Adrenal gland (tissue), 5 donors: ENCODE results near the gene VWA8.

Experiments
- POLR2A ChIP-seq, 2 donors: fragments of 450-650 bp; IDR thresholded peaks; one replicate each; pipeline ENCODE4 v1.6.1; 2017; ENCODE audit warnings: antibody characterized with exemption in 2 of 2, mild to moderate bottlenecking in 2 of 2, moderate library complexity in 1 of 2
- TF ChIP-seq, protein P1 (sequence below), 6 experiments: fragments of 450-650 bp in 4 of 6; fragments of 200-600 bp in 2 of 6; sonication (generic) in 1 of 6; IDR thresholded peaks; 1 replicate in 5 of 6; 2 replicates in 1 of 6; pipeline versions ENCODE4 v1.5.1 to v1.8.0; 2016 to 2021; ENCODE audit warnings: antibody characterized with exemption in 6 of 6, mild to moderate bottlenecking in 2 of 6, moderate library complexity in 1 of 6
- donor health status: DM: no; HTN: no; CAD: no.

GRCh38 chr13:41791056-41791455 lies 169.9 kb downstream of the VWA8 start:
- TF ChIP-seq, protein P1, sequence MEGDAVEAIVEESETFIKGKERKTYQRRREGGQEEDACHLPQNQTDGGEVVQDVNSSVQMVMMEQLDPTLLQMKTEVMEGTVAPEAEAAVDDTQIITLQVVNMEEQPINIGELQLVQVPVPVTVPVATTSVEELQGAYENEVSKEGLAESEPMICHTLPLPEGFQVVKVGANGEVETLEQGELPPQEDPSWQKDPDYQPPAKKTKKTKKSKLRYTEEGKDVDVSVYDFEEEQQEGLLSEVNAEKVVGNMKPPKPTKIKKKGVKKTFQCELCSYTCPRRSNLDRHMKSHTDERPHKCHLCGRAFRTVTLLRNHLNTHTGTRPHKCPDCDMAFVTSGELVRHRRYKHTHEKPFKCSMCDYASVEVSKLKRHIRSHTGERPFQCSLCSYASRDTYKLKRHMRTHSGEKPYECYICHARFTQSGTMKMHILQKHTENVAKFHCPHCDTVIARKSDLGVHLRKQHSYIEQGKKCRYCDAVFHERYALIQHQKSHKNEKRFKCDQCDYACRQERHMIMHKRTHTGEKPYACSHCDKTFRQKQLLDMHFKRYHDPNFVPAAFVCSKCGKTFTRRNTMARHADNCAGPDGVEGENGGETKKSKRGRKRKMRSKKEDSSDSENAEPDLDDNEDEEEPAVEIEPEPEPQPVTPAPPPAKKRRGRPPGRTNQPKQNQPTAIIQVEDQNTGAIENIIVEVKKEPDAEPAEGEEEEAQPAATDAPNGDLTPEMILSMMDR (IDR thresholded peaks at IDR 0.05), result no peak
- TF ChIP-seq POLR2A (IDR thresholded peaks at IDR 0.05), result no peak
